ENCODE measurements around the gene ATL1. TPM values are rescaled to one million over a fixed set of nuclear protein-coding genes. Genes with fewer than 3 reads are reported as not detected.

Gene ATL1
- total and polyA plus RNA-seq, 2 of the 13 experiments (the other 11 are each of a cell fraction or from before 2014, with no cell fraction given) = 0.60 to 0.65 TPM

DNA sequence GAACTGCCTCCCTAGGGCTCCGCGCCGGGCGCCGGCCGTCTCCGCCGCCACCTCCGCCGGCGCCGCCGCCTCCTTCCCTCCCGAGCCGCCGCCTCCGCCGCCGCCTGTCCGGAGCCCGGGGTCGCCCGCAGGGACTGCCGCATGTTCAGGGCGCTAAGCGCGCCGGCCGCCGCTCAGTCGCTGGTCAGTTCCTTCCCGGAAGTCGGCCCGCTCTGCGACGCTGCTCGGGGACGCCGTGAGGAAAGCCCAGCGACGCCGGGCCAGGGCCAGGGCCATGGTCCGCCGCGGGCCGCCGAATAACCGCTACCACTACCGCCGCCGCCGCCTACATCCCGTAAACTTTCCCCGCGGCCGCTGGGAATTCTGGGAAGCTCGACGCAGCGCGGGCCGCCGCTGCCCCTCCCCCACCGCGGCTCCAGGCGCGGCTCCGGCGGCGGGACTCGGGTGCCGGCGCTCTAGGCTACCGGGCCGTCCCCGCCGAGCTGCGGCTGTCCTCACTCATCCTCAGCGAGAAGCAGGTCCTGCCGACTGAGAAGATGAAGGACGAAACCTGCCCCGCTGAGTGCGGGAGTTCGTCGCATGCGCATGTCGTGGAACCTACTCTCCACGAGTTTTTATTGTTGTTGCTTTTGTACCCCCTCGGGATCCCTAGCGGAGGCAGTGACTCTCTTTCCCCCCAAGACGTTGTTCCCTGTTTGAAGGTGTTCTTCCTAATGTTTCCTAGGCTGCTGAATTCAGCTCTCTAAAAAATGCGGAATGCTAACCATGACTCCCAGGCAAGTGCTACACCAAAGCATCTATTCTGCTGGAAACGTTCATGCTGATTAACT lies 108.3 kb downstream of the ATL1 start, which contains the start of gene SAV1 (continued):
- TF ChIP-seq, protein P1, sequence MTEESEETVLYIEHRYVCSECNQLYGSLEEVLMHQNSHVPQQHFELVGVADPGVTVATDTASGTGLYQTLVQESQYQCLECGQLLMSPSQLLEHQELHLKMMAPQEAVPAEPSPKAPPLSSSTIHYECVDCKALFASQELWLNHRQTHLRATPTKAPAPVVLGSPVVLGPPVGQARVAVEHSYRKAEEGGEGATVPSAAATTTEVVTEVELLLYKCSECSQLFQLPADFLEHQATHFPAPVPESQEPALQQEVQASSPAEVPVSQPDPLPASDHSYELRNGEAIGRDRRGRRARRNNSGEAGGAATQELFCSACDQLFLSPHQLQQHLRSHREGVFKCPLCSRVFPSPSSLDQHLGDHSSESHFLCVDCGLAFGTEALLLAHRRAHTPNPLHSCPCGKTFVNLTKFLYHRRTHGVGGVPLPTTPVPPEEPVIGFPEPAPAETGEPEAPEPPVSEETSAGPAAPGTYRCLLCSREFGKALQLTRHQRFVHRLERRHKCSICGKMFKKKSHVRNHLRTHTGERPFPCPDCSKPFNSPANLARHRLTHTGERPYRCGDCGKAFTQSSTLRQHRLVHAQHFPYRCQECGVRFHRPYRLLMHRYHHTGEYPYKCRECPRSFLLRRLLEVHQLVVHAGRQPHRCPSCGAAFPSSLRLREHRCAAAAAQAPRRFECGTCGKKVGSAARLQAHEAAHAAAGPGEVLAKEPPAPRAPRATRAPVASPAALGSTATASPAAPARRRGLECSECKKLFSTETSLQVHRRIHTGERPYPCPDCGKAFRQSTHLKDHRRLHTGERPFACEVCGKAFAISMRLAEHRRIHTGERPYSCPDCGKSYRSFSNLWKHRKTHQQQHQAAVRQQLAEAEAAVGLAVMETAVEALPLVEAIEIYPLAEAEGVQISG (CRISPR knock-in tag; IDR thresholded peaks at IDR 0.05) = peak; percentile 94
- TF ChIP-seq ZNF615 (CRISPR knock-in tag; IDR thresholded peaks at IDR 0.05; ENCODE audit: borderline replicate concordance) (no peak), THYN1 (CRISPR knock-in tag; IDR thresholded peaks at IDR 0.05; ENCODE audit: borderline replicate concordance, low read depth) (no peak), IKZF4 (CRISPR knock-in tag; IDR thresholded peaks at IDR 0.05; ENCODE audit: borderline replicate concordance, low read depth, not compliant biosample characterization) (no peak), EHMT2 (IDR thresholded peaks at IDR 0.05; ENCODE audit: borderline replicate concordance, low read depth, low read length) (no peak), EEA1 (CRISPR knock-in tag; IDR thresholded peaks at IDR 0.05; ENCODE audit: borderline replicate concordance) (no peak), ZNF598 (CRISPR knock-in tag; IDR thresholded peaks at IDR 0.05; ENCODE audit: borderline replicate concordance) (peak; percentile 59; the same call in 1 of the 2 replicates), ZNF746 (CRISPR knock-in tag; IDR thresholded peaks at IDR 0.05) (no peak), MEF2D (CRISPR knock-in tag; IDR thresholded peaks at IDR 0.05) (no peak), GFI1 (CRISPR knock-in tag; IDR thresholded peaks at IDR 0.05; ENCODE audit: borderline replicate concordance) (no peak), ZNF329 (CRISPR knock-in tag; IDR thresholded peaks at IDR 0.05; ENCODE audit: low read depth) (no peak), ZNF883 (CRISPR knock-in tag; IDR thresholded peaks at IDR 0.05; ENCODE audit: not compliant biosample characterization) (peak; percentile 66), BORCS8-MEF2B (CRISPR knock-in tag; IDR thresholded peaks at IDR 0.05) (0 out of 2 replicates have a peak, but pooled peaks have one; percentile 29), ISL2 (CRISPR knock-in tag; IDR thresholded peaks at IDR 0.05) (peak; percentile 41; the same call in 1 of the 2 replicates), ZNF331 (CRISPR knock-in tag; IDR thresholded peaks at IDR 0.05) (peak; percentile 28; the same call in 1 of the 2 replicates), HOXA7 (CRISPR knock-in tag; IDR thresholded peaks at IDR 0.05) (no peak), ATM (IDR thresholded peaks at IDR 0.05; ENCODE audit: borderline replicate concordance) (no peak), CENPX (CRISPR knock-in tag; IDR thresholded peaks at IDR 0.05) (no peak), ZNF432 (CRISPR knock-in tag; IDR thresholded peaks at IDR 0.05; ENCODE audit: borderline replicate concordance) (no peak), ZNF777 (CRISPR knock-in tag; IDR thresholded peaks at IDR 0.05) (peak; percentile 82), ZNF264 (CRISPR knock-in tag; IDR thresholded peaks at IDR 0.05) (no peak; the same call in 1 of the 2 replicates), SP4 (CRISPR knock-in tag; IDR thresholded peaks at IDR 0.05) (no peak)
- TF ChIP-seq, protein P2, sequence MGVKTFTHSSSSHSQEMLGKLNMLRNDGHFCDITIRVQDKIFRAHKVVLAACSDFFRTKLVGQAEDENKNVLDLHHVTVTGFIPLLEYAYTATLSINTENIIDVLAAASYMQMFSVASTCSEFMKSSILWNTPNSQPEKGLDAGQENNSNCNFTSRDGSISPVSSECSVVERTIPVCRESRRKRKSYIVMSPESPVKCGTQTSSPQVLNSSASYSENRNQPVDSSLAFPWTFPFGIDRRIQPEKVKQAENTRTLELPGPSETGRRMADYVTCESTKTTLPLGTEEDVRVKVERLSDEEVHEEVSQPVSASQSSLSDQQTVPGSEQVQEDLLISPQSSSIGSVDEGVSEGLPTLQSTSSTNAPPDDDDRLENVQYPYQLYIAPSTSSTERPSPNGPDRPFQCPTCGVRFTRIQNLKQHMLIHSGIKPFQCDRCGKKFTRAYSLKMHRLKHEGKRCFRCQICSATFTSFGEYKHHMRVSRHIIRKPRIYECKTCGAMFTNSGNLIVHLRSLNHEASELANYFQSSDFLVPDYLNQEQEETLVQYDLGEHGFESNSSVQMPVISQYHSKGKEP (CRISPR knock-in tag; IDR thresholded peaks at IDR 0.05) = no peak

All from HepG2 (cell line).